GM21619 (cell line): ENCODE measurements around the gene TEF.

Experiments used
- ATAC-seq: cut with Tn5 transposase; IDR thresholded peaks from one replicate; pipeline ENCODE4 v1.9.1; 2021; ENCODE audit not compliant: unreplicated experiment

The TEF gene

GRCh38 chr22:41447435-41448188, 65.9 kb downstream of the TEF start:
- no peak for ATAC-seq

- ATAC-seq: peak; percentile 41
Observed at GRCh38 chr22:41448189-41448808, 66.6 kb downstream of the TEF start.
